AG04449 (cell line): ENCODE data around the gene XKR7.

Experiments
- CTCF ChIA-PET: fragments of 350-600 bp; formaldehyde crosslinking; extraction: SDS; loops from one replicate; lab custom pipeline; 2021; ENCODE audit warnings: antibody characterized with exemption; lab: Yijun Ruan, JAX
- POLR2A ChIA-PET: fragments of 400-600, 350-600 bp; formaldehyde crosslinking; extraction: SDS; loops from one replicate; lab custom pipeline; 2020; ENCODE audit warnings: antibody characterized with exemption, inconsistent platforms; lab: Yijun Ruan, JAX
- DNase-seq: peaks from one replicate; pipeline ENCODE4 v3.0.0-alpha.2; 2010; ENCODE audit warnings: low read depth, low spot score
- H3K4me3 ChIP-seq: 2 replicates; pipeline ENCODE4 v1.5.1; 2011; ENCODE audit warnings: low read depth, mild to moderate bottlenecking, control low read depth, low read length
- CTCF ChIP-seq: IDR thresholded peaks from one replicate; pipeline ENCODE4 v1.5.1; 2011; ENCODE audit warnings: mild to moderate bottlenecking, moderate library complexity, low read length, control low read depth, inconsistent platforms; ENCODE audit not compliant: insufficient read depth; ENCODE audit errors: missing control alignments

Gene XKR7

GRCh38 chr20:31981784-31982183 lies 13.8 kb downstream of the XKR7 start:
- ChIA-PET CTCF (no interaction called here), POLR2A (no interaction called here)

GRCh38 chr20:31984981-31985471 lies 17.1 kb downstream of the XKR7 start:
- H3K4me3 ChIP-seq, result no peak overlapping the region
- ChIA-PET POLR2A (no interaction called here), CTCF (interaction anchor here (1.0 kb wide), 2 partner anchors 33 to 45 kb away, joined by 3 to 5 read pairs; partner anchors contain the start of gene PDRG1)
- no peak for DNase-seq
- TF ChIP-seq CTCF, result no peak

More at GRCh38 chr20:31981784-31982183, 13.8 kb downstream of the XKR7 start:
- no peak for TF ChIP-seq CTCF
- no peak for DNase-seq
- H3K4me3 ChIP-seq, result no peak overlapping the region

GRCh38 chr20:31987744-31988143 lies 19.8 kb downstream of the XKR7 start:
- no peak overlapping the region for H3K4me3 ChIP-seq
- no peak for TF ChIP-seq CTCF
- ChIA-PET POLR2A (no interaction called here), CTCF (interaction anchor here (1.0 kb wide), 1 partner anchor 104 kb away, joined by 3 read pairs; no protein-coding TSS in a partner anchor)
- no peak for DNase-seq

- POLR2A ChIA-PET, result no interaction called here
- CTCF ChIA-PET, result interaction anchor here (1.0 kb wide), 1 partner anchor 103 kb away, joined by 3 read pairs; no protein-coding TSS in a partner anchor
- no peak for TF ChIP-seq CTCF
- H3K4me3 ChIP-seq, result no peak overlapping the region
- DNase-seq, result no peak
Measured at GRCh38 chr20:31988430-31989015, 20.6 kb downstream of the XKR7 start.

- DNase-seq, result no peak
- H3K4me3 ChIP-seq, result no peak overlapping the region
- no peak for TF ChIP-seq CTCF
- ChIA-PET POLR2A (no interaction called here), CTCF (interaction anchor here (1.1 kb wide), 1 partner anchor 42 kb away, joined by 3 read pairs; no protein-coding TSS in a partner anchor)
Measured at GRCh38 chr20:31989030-31989645, 21.2 kb downstream of the XKR7 start.

- H3K4me3 ChIP-seq, result no peak overlapping the region
- DNase-seq, result no peak
- CTCF ChIA-PET, result interaction anchor here (0.9 to 1.4 kb wide), 3 partner anchors 39 to 138 kb away, joined by 3 to 5 read pairs (median 3); partner anchors contain the start of gene PDRG1
- no peak for TF ChIP-seq CTCF
- POLR2A ChIA-PET, result no interaction called here
Measured at GRCh38 chr20:31990641-31991338, 22.8 kb downstream of the XKR7 start.
